Esophagus muscularis mucosa (tissue), 4 donors: ENCODE data around the gene IFT22. TPM values are rescaled to one million over a fixed set of nuclear protein-coding genes. Genes with fewer than 3 reads are reported as not detected.

Experiments
- DNase-seq: peaks from one replicate; pipeline ENCODE4 v3.0.0-alpha.2; 2017; ENCODE audit errors: extremely low spot score
- H3K27ac ChIP-seq, 4 donors: fragments of 200-600 bp; sonication (generic); replicated peaks in 1 of 4; 1 replicate in 3 of 4; 2 replicates in 1 of 4; pipeline ENCODE4 v1.5.1; 2016 to 2019; ENCODE audit warnings: mild to moderate bottlenecking in 1 of 4
- H3K27me3 ChIP-seq, 4 donors: fragments of 200-600 bp; sonication (generic); one replicate each; pipeline versions ENCODE4 v1.5.1 to v1.6.0; 2016 to 2019
- H3K36me3 ChIP-seq, 4 donors: fragments of 200-600 bp; sonication (generic); one replicate each; pipeline ENCODE4 v1.5.1; 2016 to 2019
- H3K4me1 ChIP-seq, 4 donors: fragments of 200-600 bp; sonication (generic); one replicate each; pipeline ENCODE4 v1.5.1; 2016 to 2019
- H3K4me3 ChIP-seq, 4 donors: fragments of 200-600 bp; sonication (generic); 1 replicate in 2 of 4; 2 replicates in 2 of 4; pipeline ENCODE4 v1.5.1; 2016 to 2019; ENCODE audit warnings: mild to moderate bottlenecking in 4 of 4, moderate library complexity in 1 of 4
- H3K9me3 ChIP-seq, 4 donors: fragments of 200-600 bp; sonication (generic); 1 replicate in 3 of 4; 2 replicates in 1 of 4; pipeline ENCODE4 v1.5.1; 2016 to 2019
- CTCF ChIP-seq, 3 experiments: fragments of 200-600 bp in 2 of 3; fragments of 450-650 bp in 1 of 3; sonication (generic) in 2 of 3; IDR thresholded peaks; one replicate each; pipeline ENCODE4 v1.5.1; 2017 to 2019; ENCODE audit warnings: antibody characterized with exemption in 3 of 3, mild to moderate bottlenecking in 2 of 3, moderate library complexity in 1 of 3
- EP300 ChIP-seq: sonication (generic); formaldehyde crosslinking; IDR thresholded peaks from one replicate; pipeline ENCODE4 v1.6.1; 2017; ENCODE audit warnings: antibody characterized with exemption
- POLR2A ChIP-seq: fragments of 450-650 bp; IDR thresholded peaks from one replicate; pipeline ENCODE4 v1.6.1; 2017; ENCODE audit warnings: antibody characterized with exemption, moderate library complexity, mild to moderate bottlenecking, low read depth
- POLR2AphosphoS5 ChIP-seq, 2 donors: sonication (generic); formaldehyde crosslinking; IDR thresholded peaks; one replicate each; pipeline ENCODE4 v1.6.1; 2017; ENCODE audit warnings: antibody characterized with exemption in 2 of 2
- WGBS: methylation state at CpG from one replicate; pipeline ENCODE4 v1.1.5; 2018; 5-methylcytosine and 5-hydroxymethylcytosine counted together
- intact Hi-C: fragments of 100-400 bp; cut with DNase I; formaldehyde crosslinking; loops from one replicate; pipeline ENCODE4 v1.15.1; 2023
- total RNA-seq, 4 donors: library from RNA; depleted of rRNA; stranded (reverse); fragments of >200 nt; gene quantifications; one replicate each; pipeline versions ENCODE4 v1.1.0 to v1.2.1, GENCODE V29; 2016

Gene IFT22
- total RNA-seq, 4 donors from 2014 or later: 25.2 to 33.1 (median 28.5) TPM

- DNase-seq: no peak
Observed at GRCh38 chr7:101315336-101315735, 6.3 kb downstream of the IFT22 start.

GRCh38 chr7:101308245-101309085 lies 13.1 kb downstream of the IFT22 start:
- 25% methylated on average over 27 of the region's 62 CpGs for WGBS
- Histone ChIP-seq H3K27me3 (peaks cover 0 to 76% (median 35%) of the 10 kb centered on the region in 4 donors), H3K9me3 (peaks cover 0 to 9% (median 5%) of the 10 kb centered on the region in 4 donors), H3K4me3 (peak overlapping the region; percentile 43 to 59 (median 47)), H3K27ac (no peak overlapping the region), H3K4me1 (peaks cover 13 to 15% (median 14%) of the 10 kb centered on the region in 4 donors), H3K36me3 (no peaks in the 10 kb centered on the region)
- no peak for TF ChIP-seq POLR2AphosphoS5 (IDR thresholded peaks at IDR 0.05)
- no peak for TF ChIP-seq POLR2A
- no peak for TF ChIP-seq CTCF (IDR thresholded peaks at IDR 0.05)
- no peak for TF ChIP-seq EP300
- no peak for DNase-seq
- intact Hi-C loops: no loop called here

More at GRCh38 chr7:101315336-101315735, 6.3 kb downstream of the IFT22 start:
- H3K9me3 ChIP-seq: peaks cover 0 to 3% (median 0%) of the 10 kb centered on the region in 4 donors
- H3K27ac ChIP-seq: no peak overlapping the region
- intact Hi-C loops: no loop called here
- peaks cover 0 to 8% (median 0%) of the 10 kb centered on the region in 4 donors for H3K27me3 ChIP-seq
- WGBS: 0% methylated on average over 1 of the region's 1 CpG
- no peak overlapping the region for H3K4me3 ChIP-seq
- peaks cover 11 to 49% (median 31%) of the 10 kb centered on the region in 4 donors for H3K36me3 ChIP-seq
- H3K4me1 ChIP-seq: peaks cover 0 to under 1% (median 0%) of the 10 kb centered on the region in 4 donors
- TF ChIP-seq CTCF (IDR thresholded peaks at IDR 0.05): peak in 2 of 3 experiments; percentile 50 to 67
- TF ChIP-seq EP300: no peak
- no peak for TF ChIP-seq POLR2AphosphoS5 (IDR thresholded peaks at IDR 0.05)

GRCh38 chr7:101306307-101306706 lies 15.3 kb downstream of the IFT22 start:
- H3K27me3 ChIP-seq: peaks cover 0 to 96% (median 55%) of the 10 kb centered on the region in 4 donors
- no peak overlapping the region for H3K27ac ChIP-seq
- H3K4me3 ChIP-seq: no peak overlapping the region
- peaks cover 13 to 27% (median 23%) of the 10 kb centered on the region in 4 donors for H3K4me1 ChIP-seq
- peaks cover 0 to 21% (median 12%) of the 10 kb centered on the region in 4 donors for H3K9me3 ChIP-seq
- DNase-seq: no peak
- intact Hi-C loops: no loop called here
- TF ChIP-seq EP300: no peak
- TF ChIP-seq CTCF (IDR thresholded peaks at IDR 0.05): no peak
- TF ChIP-seq POLR2AphosphoS5 (IDR thresholded peaks at IDR 0.05): no peak
- no peak for TF ChIP-seq POLR2A
- WGBS: 95% methylated on average over 9 of the region's 9 CpGs
- H3K36me3 ChIP-seq: no peaks in the 10 kb centered on the region

- H3K27me3 ChIP-seq: peaks cover 0 to 99% (median 71%) of the 10 kb centered on the region in 4 donors
- peak overlapping the region; percentile 3 to 28 (median 24) for H3K4me3 ChIP-seq
- TF ChIP-seq CTCF (IDR thresholded peaks at IDR 0.05) (no peak), EP300 (no peak), POLR2AphosphoS5 (IDR thresholded peaks at IDR 0.05) (no peak), POLR2A (no peak)
- H3K4me1 ChIP-seq: peaks cover 5 to 30% (median 21%) of the 10 kb centered on the region in 4 donors
- peaks cover 0 to 37% (median 22%) of the 10 kb centered on the region in 4 donors for H3K9me3 ChIP-seq
- intact Hi-C loops: no loop called here
- no peaks in the 10 kb centered on the region for H3K36me3 ChIP-seq
- 28% methylated on average over 16 of the region's 40 CpGs for WGBS
- DNase-seq: no peak
- no peak overlapping the region for H3K27ac ChIP-seq
Observed at GRCh38 chr7:101303102-101303701, 18.4 kb downstream of the IFT22 start.
